CD4-positive, alpha-beta memory T cell (primary cell): Measurements from ENCODE around the gene ITM2B. TPM values are rescaled to one million over a fixed set of nuclear protein-coding genes. Genes with fewer than 3 reads are reported as not detected.

Experiments
- CTCF ChIA-PET: fragments of 350-600 bp; sonication (Branson Sonifier 250); formaldehyde crosslinking; loops from one replicate; lab custom pipeline; 2021; ENCODE audit warnings: inconsistent platforms; ENCODE audit not compliant: partially characterized antibody; lab: Charles Lee
- POLR2A ChIA-PET: fragments of 350-600 bp; sonication (Branson Sonifier 250); formaldehyde crosslinking; loops from one replicate; lab custom pipeline; 2021; ENCODE audit not compliant: partially characterized antibody; lab: Charles Lee
- DNase-seq, 5 donors: peaks; one replicate each; pipeline versions ENCODE4 v3.0.0 to v3.0.0-alpha.2; 2020 to 2022; ENCODE audit warnings: mixed read lengths in 1 of 5
- H3K27ac ChIP-seq: one replicate; pipeline ENCODE4 v1.7.0; 2013; ENCODE audit warnings: low read depth, low read length
- H3K27me3 ChIP-seq: 2 replicates; pipeline ENCODE4 v1.7.0; 2013; ENCODE audit warnings: mild to moderate bottlenecking, low read length, moderate library complexity; ENCODE audit not compliant: insufficient read depth
- H3K36me3 ChIP-seq: 2 replicates; pipeline ENCODE4 v1.7.0; 2013; ENCODE audit warnings: mild to moderate bottlenecking, low read length, moderate library complexity; ENCODE audit not compliant: insufficient read depth
- H3K4me1 ChIP-seq: 2 replicates; pipeline ENCODE4 v1.7.0; 2013; ENCODE audit warnings: mild to moderate bottlenecking, low read length, moderate library complexity; ENCODE audit not compliant: insufficient read depth
- H3K4me3 ChIP-seq, 2 donors: one replicate each; pipeline ENCODE4 v1.7.0; 2013; ENCODE audit warnings: low read length in 2 of 2, mild to moderate bottlenecking in 1 of 2
- H3K9me3 ChIP-seq, 2 donors: one replicate each; pipeline ENCODE4 v1.7.0; 2013; ENCODE audit warnings: low read length in 2 of 2, control low read depth in 1 of 2; ENCODE audit not compliant: control insufficient read depth in 1 of 2
- H3K27ac Mint-ChIP-seq, 7 donors: one replicate each; pipeline ENCODE4 v1.8.0; 2020 to 2021; ENCODE audit warnings: mixed read lengths in 7 of 7, mild to moderate bottlenecking in 6 of 7, inconsistent platforms in 3 of 7, moderate library complexity in 3 of 7
- H3K27me3 Mint-ChIP-seq, 2 donors: one replicate each; pipeline ENCODE4 v1.8.0; 2020 to 2021; ENCODE audit warnings: mixed read lengths in 2 of 2
- H3K36me3 Mint-ChIP-seq, 2 donors: one replicate each; pipeline ENCODE4 v1.8.0; 2020 to 2021; ENCODE audit warnings: mixed read lengths in 2 of 2, inconsistent platforms in 1 of 2, mild to moderate bottlenecking in 1 of 2
- H3K4me1 Mint-ChIP-seq, 4 donors: one replicate each; pipeline ENCODE4 v1.8.0; 2020 to 2021; ENCODE audit warnings: mixed read lengths in 4 of 4, mild to moderate bottlenecking in 1 of 4
- H3K4me3 Mint-ChIP-seq, 8 donors: one replicate each; pipeline ENCODE4 v1.8.0; 2020 to 2021; ENCODE audit warnings: mixed read lengths in 8 of 8, mild to moderate bottlenecking in 7 of 8, moderate library complexity in 6 of 8, inconsistent platforms in 3 of 8
- H3K9me3 Mint-ChIP-seq, 8 donors: one replicate each; pipeline ENCODE4 v1.8.0; 2020 to 2021; ENCODE audit warnings: mixed read lengths in 8 of 8, mild to moderate bottlenecking in 5 of 8, inconsistent platforms in 3 of 8, moderate library complexity in 1 of 8
- intact Hi-C: fragments of 100-400 bp; cut with micrococcal nuclease; formaldehyde crosslinking; loops from one replicate; pipeline ENCODE4 v1.15.1; 2023
- polyA plus RNA-seq, 2 donors: library from polyadenylated mRNA; unstranded; fragments of 300-500 nt; fragmentation: Illumina TruSeq; gene quantifications; one replicate each; pipeline ENCODE4 v1.2.3, GENCODE V29; 2021
- total RNA-seq, 2 experiments: library from RNA; stranded (reverse); gene quantifications; one replicate each; pipeline ENCODE4 v1.2.3, GENCODE V29; 2021

Gene ITM2B
- total and polyA plus RNA-seq, 4 experiments from 2014 or later: 653 to 1,558 (median 1,062) TPM

DNA sequence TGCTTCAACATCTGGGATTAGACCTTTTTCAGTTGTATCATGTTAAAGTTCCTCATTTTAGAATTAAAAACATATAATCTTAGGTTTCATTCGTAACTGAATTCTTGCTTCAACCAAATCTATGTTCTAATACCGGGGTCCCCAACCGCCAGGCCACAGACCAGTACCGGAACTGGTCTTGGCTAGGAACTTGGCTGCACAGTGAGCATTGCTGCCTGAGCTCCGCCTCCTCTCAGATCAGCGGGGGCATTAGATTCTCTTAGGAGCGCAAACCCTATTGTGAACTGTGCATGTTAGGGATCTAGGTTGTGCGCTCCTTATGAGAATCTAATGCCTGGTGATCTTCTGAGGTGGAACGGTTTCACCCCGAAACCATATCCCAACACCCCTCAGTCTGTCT, 19.2 kb downstream of the ITM2B start:
- H3K27me3 Mint-ChIP-seq: no peaks in the 10 kb centered on the region
- Histone ChIP-seq H3K27me3 (no peaks in the 10 kb centered on the region), H3K27ac (no peak overlapping the region), H3K4me3 (no peak overlapping the region), H3K9me3 (no peaks in the 10 kb centered on the region), H3K36me3 (peaks cover 26% of the 10 kb centered on the region), H3K4me1 (peaks cover 60% of the 10 kb centered on the region)
- peak overlapping the region in 5 of 7 donors; percentile 11 to 61 (median 30) for H3K27ac Mint-ChIP-seq
- peaks cover 45 to 82% (median 61%) of the 10 kb centered on the region in 4 donors for H3K4me1 Mint-ChIP-seq
- DNase-seq: no peak
- intact Hi-C loops: no loop called here
- ChIA-PET CTCF (interaction anchor here (1.1 kb wide), 1 partner anchor 125 kb away, joined by 3 read pairs; no protein-coding TSS in a partner anchor), POLR2A (interaction anchor here (1.0 to 1.6 kb wide), 4 partner anchors 18 to 208 kb away, joined by 3 to 5 read pairs (median 3); no protein-coding TSS in a partner anchor)
- H3K4me3 Mint-ChIP-seq: peak overlapping the region in 3 of 8 donors; percentile 8 to 29 (median 11)
- peaks cover 33 to 65% of the 10 kb centered on the region in 2 donors for H3K36me3 Mint-ChIP-seq
- no peaks in the 10 kb centered on the region for H3K9me3 Mint-ChIP-seq

DNA sequence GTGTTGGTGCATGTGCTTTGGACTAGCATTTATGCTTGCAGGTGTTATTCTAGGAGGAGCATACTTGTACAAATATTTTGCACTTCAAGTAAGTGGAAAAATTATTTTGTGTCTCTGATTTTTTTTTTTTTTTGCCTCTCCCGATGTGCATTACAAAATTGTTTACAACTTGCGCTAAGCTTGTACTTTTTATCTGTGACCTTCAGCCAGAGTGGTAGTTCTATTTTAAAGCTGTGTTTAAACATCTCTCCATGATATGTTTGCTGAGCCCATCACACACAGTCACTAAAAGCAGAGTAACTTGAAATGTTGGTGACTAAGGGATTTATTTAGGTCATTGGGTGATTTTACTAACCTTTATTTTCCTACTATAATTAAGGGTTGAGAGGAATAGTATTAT, 20.8 kb downstream of the ITM2B start:
- Histone ChIP-seq H3K27me3 (no peaks in the 10 kb centered on the region), H3K4me3 (no peak overlapping the region), H3K4me1 (peaks cover 47% of the 10 kb centered on the region), H3K36me3 (peaks cover 36% of the 10 kb centered on the region), H3K9me3 (no peaks in the 10 kb centered on the region), H3K27ac (no peak overlapping the region)
- Mint-ChIP-seq H3K4me3 (peak overlapping the region in 3 of 8 donors; percentile 1 to 40 (median 30)), H3K9me3 (no peaks in the 10 kb centered on the region), H3K4me1 (peaks cover 38 to 85% (median 55%) of the 10 kb centered on the region in 4 donors), H3K27ac (peak overlapping the region in 5 of 7 donors; percentile 2 to 68 (median 13)), H3K36me3 (peaks cover 48 to 78% of the 10 kb centered on the region in 2 donors), H3K27me3 (no peaks in the 10 kb centered on the region)
- DNase-seq: no peak
- ChIA-PET POLR2A (interaction anchor here (1.0 kb wide), 1 partner anchor 71 kb away, joined by 3 read pairs; no protein-coding TSS in a partner anchor), CTCF (interaction anchor here (2.3 kb wide), 1 partner anchor 12 kb away, joined by 5 read pairs; no protein-coding TSS in a partner anchor)
- intact Hi-C loops: loop anchor here (1.0 kb wide), 1 partner anchor 8 kb away; no protein-coding TSS in a partner anchor

DNA sequence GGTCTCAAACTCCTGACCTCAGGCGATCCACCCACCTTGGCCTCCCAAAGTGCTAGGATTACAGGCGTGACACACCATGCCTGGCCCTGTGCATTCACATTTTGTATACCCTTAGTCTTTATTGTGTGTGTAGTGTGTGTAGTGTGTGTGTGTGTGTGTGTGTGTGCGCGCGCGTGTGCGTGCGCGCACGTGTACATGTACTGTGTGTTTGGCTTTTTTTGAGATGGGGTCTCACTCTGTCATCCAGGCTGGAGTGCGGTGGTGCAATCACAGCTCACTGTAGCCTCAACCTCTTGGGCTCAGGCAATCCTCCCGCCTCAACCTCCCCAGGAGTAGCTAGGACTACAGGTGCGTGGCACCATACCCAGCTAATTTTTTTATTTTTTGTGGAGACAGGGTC, 22.1 kb downstream of the ITM2B start:
- Histone ChIP-seq H3K9me3 (no peaks in the 10 kb centered on the region), H3K4me3 (no peak overlapping the region), H3K27me3 (no peaks in the 10 kb centered on the region), H3K27ac (no peak overlapping the region), H3K36me3 (peaks cover 45% of the 10 kb centered on the region), H3K4me1 (peaks cover 36% of the 10 kb centered on the region)
- DNase-seq: no peak
- no peak overlapping the region for H3K4me3 Mint-ChIP-seq
- H3K36me3 Mint-ChIP-seq: peaks cover 57 to 84% of the 10 kb centered on the region in 2 donors
- peak overlapping the region in 3 of 7 donors; percentile 36 to 46 (median 41) for H3K27ac Mint-ChIP-seq
- peaks cover 35 to 86% (median 49%) of the 10 kb centered on the region in 4 donors for H3K4me1 Mint-ChIP-seq
- no peaks in the 10 kb centered on the region for H3K27me3 Mint-ChIP-seq
- CTCF ChIA-PET: interaction anchor here (1.3 to 2.5 kb wide), 3 partner anchors 11 to 128 kb away, joined by 3 to 8 read pairs (median 4); no protein-coding TSS in a partner anchor
- no peaks in the 10 kb centered on the region for H3K9me3 Mint-ChIP-seq
- intact Hi-C loops: no loop called here
- POLR2A ChIA-PET: interaction anchor here (1.9 kb wide), 1 partner anchor 128 kb away, joined by 7 read pairs; no protein-coding TSS in a partner anchor

DNA sequence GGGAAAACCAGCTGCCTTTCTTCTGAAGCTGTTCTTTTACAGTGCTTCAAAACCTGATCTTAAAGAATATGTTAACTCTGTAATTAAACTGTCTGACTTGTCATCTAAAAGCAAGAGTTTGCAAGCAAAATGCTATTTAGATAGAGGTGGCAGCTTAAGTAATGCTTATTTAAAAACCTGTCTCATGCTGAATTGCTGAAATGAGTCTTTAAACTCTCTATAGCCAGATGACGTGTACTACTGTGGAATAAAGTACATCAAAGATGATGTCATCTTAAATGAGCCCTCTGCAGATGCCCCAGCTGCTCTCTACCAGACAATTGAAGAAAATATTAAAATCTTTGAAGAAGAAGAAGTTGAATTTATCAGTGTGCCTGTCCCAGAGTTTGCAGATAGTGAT, 22.9 kb downstream of the ITM2B start:
- H3K36me3 Mint-ChIP-seq: peaks cover 61 to 87% of the 10 kb centered on the region in 2 donors
- peak overlapping the region in 4 of 7 donors; percentile 19 to 78 (median 38) for H3K27ac Mint-ChIP-seq

DNA sequence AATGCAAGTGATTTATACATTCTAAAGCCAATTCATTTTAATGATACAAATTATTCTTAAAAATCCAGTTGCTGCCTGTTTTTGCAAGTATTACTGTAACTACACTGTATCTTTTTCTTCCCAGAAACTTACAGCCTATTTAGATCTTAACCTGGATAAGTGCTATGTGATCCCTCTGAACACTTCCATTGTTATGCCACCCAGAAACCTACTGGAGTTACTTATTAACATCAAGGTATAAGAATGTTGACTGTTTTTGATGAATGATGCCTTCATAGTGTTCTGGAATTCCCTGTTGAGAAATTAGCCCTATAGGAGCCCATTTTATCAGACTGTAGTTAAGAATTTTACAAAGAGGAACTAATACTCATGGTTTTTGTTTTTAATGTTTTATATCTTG, 25.0 kb downstream of the ITM2B start:
- no peaks in the 10 kb centered on the region for H3K9me3 Mint-ChIP-seq
- H3K27ac Mint-ChIP-seq: peak overlapping the region in 4 of 7 donors; percentile 23 to 63 (median 42)
- ChIA-PET POLR2A (interaction anchor here (1.1 kb wide), 1 partner anchor 9 kb away, joined by 4 read pairs; no protein-coding TSS in a partner anchor), CTCF (interaction anchor here (1.2 kb wide), 1 partner anchor 131 kb away, joined by 3 read pairs; no protein-coding TSS in a partner anchor)
- Histone ChIP-seq H3K9me3 (no peaks in the 10 kb centered on the region), H3K36me3 (peaks cover 60% of the 10 kb centered on the region), H3K4me3 (no peak overlapping the region), H3K27ac (no peak overlapping the region), H3K4me1 (peaks cover 17% of the 10 kb centered on the region), H3K27me3 (no peaks in the 10 kb centered on the region)
- peaks cover 27 to 74% (median 40%) of the 10 kb centered on the region in 4 donors for H3K4me1 Mint-ChIP-seq
- no peaks in the 10 kb centered on the region for H3K27me3 Mint-ChIP-seq
- DNase-seq: no peak
- intact Hi-C loops: no loop called here
- no peak overlapping the region for H3K4me3 Mint-ChIP-seq
- H3K36me3 Mint-ChIP-seq: peaks cover 71 to 86% of the 10 kb centered on the region in 2 donors

More for the DNA sequence above, 22.9 kb downstream of the ITM2B start:
- Mint-ChIP-seq H3K9me3 (no peaks in the 10 kb centered on the region), H3K4me3 (no peak overlapping the region), H3K4me1 (peaks cover 35 to 87% (median 48%) of the 10 kb centered on the region in 4 donors), H3K27me3 (no peaks in the 10 kb centered on the region)
- POLR2A ChIA-PET: interaction anchor here (1.9 kb wide), 1 partner anchor 129 kb away, joined by 7 read pairs; no protein-coding TSS in a partner anchor
- intact Hi-C loops: no loop called here
- Histone ChIP-seq H3K4me1 (peaks cover 31% of the 10 kb centered on the region), H3K9me3 (no peaks in the 10 kb centered on the region), H3K27ac (no peak overlapping the region), H3K27me3 (no peaks in the 10 kb centered on the region), H3K4me3 (no peak overlapping the region), H3K36me3 (peaks cover 49% of the 10 kb centered on the region)
- DNase-seq: no peak
- CTCF ChIA-PET: interaction anchor here (1.3 to 2.5 kb wide), 3 partner anchors 12 to 129 kb away, joined by 3 to 8 read pairs (median 4); no protein-coding TSS in a partner anchor

DNA sequence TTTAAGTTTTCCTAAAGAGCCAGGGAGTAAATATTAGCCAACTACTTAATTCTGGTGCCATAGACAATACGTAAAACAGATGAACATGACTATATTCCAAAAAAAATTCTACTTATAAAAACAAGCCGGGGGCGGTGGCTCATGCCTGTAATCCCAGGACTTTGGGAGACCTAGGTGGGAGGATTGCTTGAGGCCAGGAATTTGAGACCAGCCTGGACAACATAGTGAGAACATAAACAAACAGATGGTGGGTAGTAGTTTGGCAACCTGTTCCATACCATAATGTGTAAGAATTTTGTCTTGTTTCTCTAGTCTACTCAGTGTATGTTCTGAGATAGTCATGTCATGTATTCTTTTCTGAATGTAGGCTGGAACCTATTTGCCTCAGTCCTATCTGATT, 25.4 kb downstream of the ITM2B start:
- POLR2A ChIA-PET: no interaction called here
- Mint-ChIP-seq H3K4me1 (peaks cover 29 to 74% (median 44%) of the 10 kb centered on the region in 4 donors), H3K4me3 (no peak overlapping the region), H3K36me3 (peaks cover 75 to 90% of the 10 kb centered on the region in 2 donors), H3K27me3 (no peaks in the 10 kb centered on the region), H3K9me3 (no peaks in the 10 kb centered on the region), H3K27ac (peak overlapping the region in 2 of 7 donors; percentile 39 to 46)
- intact Hi-C loops: no loop called here
- DNase-seq: no peak
- H3K9me3 ChIP-seq: no peaks in the 10 kb centered on the region
- H3K27me3 ChIP-seq: no peaks in the 10 kb centered on the region
- peaks cover 18% of the 10 kb centered on the region for H3K4me1 ChIP-seq
- H3K4me3 ChIP-seq: no peak overlapping the region
- peaks cover 64% of the 10 kb centered on the region for H3K36me3 ChIP-seq
- CTCF ChIA-PET: interaction anchor here (1.6 kb wide), 1 partner anchor 77 kb away, joined by 3 read pairs; no protein-coding TSS in a partner anchor
- H3K27ac ChIP-seq: no peak overlapping the region

DNA sequence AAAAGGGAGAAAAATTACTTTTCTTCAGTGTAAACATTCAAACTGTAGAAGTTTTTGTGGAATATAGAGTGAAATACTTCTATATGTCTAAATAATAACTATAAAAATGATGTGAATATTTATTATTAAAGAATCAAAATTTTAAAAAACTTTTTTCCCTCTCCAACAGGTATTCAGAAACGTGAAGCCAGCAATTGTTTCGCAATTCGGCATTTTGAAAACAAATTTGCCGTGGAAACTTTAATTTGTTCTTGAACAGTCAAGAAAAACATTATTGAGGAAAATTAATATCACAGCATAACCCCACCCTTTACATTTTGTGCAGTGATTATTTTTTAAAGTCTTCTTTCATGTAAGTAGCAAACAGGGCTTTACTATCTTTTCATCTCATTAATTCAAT, 28.0 kb downstream of the ITM2B start:
- Mint-ChIP-seq H3K36me3 (peaks cover 75 to 85% of the 10 kb centered on the region in 2 donors), H3K27ac (peak overlapping the region in 1 of 7 donors; percentile 61), H3K4me1 (peaks cover 39 to 80% (median 52%) of the 10 kb centered on the region in 4 donors), H3K4me3 (no peak overlapping the region), H3K27me3 (no peaks in the 10 kb centered on the region), H3K9me3 (no peaks in the 10 kb centered on the region)
- Histone ChIP-seq H3K36me3 (peaks cover 47% of the 10 kb centered on the region), H3K27ac (no peak overlapping the region), H3K4me1 (peaks cover 33% of the 10 kb centered on the region), H3K27me3 (no peaks in the 10 kb centered on the region), H3K4me3 (no peak overlapping the region), H3K9me3 (no peaks in the 10 kb centered on the region)
- ChIA-PET CTCF (no interaction called here), POLR2A (no interaction called here)
- intact Hi-C loops: no loop called here
- DNase-seq: no peak
